Activated CD4-positive, alpha-beta T cell treated with anti-CD3 and anti-CD28 coated beads for 4 hours (primary cell): ENCODE results near the gene SLC25A26.

ENCODE experiments used
- DNase-seq, 2 donors: peaks; one replicate each; pipeline ENCODE4 v3.0.0-alpha.2; 2020

The SLC25A26 gene

DNA sequence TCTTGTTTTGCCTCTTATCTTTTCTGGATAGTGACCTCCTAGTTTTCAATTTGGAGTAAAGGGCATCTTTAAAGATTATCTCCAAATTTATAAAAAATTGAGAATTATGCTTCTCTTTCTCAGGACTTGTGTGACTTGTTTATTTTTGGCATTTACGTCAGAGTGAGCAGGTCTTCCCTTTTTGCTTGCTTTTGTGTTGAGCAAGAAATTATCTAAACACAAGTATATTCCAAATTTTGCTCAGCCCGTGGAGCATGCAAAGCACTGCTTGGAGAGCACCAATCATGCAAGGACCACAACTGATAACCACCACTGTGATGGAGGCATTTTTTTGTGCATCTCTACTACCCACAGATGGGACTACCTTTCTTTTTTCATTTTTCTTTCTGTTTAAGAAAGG lies 7.1 kb downstream of the SLC25A26 start:
- no peak for DNase-seq

DNA sequence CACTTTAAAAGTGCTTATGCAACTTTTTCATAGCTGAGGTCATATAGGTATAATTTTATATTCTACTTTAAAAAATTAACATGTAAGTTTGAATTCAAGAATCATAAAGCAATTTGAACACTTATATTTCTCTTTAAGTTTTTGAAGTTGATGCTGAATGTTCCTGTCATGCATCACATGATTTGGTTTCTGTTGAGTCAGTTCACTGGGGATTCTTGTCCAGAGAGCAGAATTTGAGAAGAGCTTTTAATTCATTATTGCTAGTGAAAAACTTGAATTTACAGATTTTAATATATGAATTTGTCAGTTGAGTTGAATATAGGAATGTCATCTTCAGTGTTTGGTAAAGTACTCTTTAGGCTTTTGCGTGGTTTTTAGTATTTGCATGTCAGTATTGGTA lies 7.9 kb downstream of the SLC25A26 start:
- no peak for DNase-seq

DNA sequence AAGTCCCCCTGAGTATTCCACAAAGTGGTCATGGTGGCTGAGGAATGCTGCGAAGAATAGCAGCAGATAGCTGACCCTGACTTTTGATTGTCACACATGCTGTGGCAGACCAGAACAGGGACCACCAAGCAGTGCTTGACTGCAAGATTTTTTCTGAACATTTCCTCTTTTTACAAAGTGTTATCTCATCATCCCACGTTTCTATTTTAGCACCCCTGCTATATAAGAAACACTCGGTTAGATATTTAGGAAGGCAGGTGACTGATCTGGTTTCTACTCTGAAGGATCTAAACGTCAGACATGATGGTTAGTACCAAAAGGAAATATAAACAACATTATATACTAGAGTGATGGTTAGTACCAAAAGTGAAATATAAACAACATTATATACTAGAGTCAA lies 9.1 kb downstream of the SLC25A26 start:
- DNase-seq, result no peak

DNA sequence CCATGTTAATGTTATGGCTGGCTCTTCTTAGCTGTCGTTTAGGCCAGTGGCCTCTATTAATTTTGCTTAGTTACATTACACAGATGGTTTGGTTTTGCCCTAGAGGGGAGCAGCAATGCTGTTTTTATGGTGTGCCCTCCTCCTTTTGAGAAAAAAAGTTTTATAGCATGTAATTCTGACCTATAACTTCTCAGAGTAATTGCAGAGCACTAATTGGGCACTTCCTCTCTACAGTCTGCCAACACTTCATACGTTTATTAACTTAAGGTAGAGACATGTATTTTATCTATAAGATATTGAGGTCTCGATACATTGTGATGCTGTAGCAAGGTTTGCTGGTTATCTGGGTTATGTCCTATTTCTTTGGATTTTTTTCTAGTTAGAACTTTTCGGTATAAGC lies 12.2 kb downstream of the SLC25A26 start:
- no peak for DNase-seq

DNA sequence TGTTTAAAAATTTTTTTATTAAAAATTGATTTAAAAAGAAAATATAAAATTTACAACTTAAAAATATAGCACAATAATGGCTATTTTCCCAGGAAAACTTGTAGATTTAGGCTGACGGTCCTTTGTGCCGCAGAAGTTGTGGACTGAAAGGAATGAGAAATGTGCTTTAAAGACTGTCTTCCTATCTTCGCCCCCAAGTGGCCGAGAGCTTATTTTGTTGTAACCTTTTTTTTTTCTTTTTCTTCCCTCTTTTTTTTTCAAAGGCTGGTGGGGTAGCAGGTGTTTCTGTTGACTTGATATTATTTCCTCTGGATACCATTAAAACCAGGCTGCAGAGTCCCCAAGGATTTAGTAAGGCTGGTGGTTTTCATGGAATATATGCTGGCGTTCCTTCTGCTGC lies 15.5 kb downstream of the SLC25A26 start:
- no peak for DNase-seq

DNA sequence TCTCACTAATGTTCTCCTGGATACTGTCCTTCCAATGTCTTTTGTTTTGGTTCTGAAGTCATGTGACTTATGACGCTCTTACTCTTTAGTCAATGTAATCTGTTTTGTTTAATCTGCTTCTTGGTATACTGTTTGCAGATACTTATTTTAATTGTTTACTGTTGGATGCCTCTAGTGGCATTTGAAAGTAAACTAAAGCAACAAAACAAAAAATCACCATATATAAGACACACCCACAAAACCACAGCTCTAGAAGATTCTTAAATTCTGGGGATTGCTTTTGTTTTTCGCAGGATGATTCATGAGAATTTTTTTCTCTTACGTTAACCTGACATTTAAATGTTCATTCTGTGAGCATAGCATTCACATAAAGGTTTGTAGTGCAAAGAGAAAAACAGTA lies 16.8 kb downstream of the SLC25A26 start:
- no peak for DNase-seq

DNA sequence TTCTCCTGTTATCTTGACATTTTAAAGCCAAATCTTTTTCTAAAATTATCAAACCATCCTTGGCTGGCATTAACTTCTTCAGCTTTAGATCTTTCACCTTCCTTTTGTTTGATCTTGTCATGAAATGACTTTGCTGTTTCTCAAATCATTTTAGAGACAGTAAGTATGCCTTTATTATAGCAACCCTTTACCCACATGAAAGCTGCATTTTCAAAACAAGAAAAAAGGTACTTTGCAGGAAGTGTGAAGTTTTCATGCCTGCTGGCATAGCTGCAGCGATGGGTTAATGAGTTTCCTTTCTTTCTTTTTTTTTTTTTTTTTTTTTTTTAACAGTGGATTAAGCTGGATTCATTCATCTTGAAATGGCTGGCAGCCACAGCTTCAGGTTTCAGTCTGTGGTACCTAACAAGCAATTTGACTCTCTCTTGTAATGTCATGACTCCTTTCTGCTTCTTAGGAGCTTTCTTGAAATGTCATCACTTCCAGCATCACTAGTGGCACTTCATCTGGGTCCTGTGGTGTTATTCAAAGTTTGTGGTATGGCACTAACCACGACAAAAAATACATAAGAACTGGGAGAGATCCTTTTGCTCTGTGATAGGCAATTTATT lies 18.8 kb downstream of the SLC25A26 start:
- DNase-seq, result no peak

DNA sequence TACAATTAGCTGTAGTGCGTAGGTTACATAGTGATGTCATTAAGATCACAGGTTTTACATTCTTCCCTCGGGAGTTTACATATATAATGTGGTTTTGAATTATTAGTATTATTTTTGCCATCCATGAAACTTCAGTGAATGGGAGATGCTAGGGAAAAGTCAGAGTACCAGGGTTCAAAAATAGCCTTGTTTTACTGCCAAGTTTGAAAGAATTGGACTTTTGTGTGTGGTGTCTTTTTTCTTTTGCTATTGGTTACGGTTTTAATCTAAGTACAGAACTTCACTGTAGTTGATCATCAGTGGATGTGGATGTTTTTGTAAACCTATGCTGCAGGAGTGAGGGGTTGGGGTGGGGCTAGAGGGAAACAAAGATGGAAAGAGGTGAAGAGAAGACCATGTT lies 20.7 kb downstream of the SLC25A26 start:
- no peak for DNase-seq

DNA sequence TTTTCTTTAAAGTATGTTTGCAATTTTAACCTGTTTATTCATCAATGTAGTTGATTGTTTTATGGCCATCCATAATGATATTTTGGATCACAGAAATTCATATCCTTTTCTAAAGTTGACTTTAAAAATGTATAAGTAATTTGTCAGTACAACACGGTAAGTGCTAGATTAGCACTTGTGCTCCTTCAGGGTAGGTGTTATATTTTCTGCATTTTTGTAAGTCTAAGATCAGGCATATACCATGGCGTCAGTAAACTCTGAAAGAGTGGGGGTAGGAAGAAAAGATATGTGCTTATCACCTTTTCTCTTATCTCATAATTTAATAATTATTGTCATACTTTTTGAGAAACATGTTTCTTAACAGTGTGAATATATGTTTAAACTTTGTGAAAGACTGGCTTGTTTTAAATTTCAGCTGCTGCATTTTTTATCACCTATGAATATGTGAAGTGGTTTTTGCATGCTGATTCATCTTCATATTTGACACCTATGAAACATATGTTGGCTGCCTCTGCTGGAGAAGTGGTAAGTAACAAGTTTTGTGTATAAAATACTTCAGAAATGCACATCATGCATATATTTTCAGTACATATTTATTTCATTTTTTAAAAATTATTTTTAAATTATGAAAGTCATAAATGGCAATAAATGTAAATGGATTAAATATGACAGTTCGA lies 22.1 kb downstream of the SLC25A26 start:
- no peak for DNase-seq

DNA sequence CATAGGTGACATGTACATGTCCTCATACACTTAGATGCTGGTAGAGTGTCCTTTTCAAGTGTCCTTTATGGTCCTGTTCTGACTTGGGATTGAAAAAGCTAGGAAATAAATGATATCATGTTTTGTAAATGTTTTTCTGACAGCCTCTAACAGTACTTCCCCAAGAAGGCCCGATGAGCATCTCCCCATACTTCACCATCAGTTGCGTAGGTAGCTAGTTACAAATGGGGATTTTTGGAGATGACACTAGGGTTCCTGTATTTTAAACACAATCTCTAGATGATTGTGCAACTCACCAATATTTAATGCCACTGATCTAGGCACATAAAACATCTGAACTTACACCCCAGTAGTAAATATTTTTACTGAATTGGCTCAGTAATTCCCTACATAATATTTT lies 27.8 kb downstream of the SLC25A26 start:
- DNase-seq, result no peak

DNA sequence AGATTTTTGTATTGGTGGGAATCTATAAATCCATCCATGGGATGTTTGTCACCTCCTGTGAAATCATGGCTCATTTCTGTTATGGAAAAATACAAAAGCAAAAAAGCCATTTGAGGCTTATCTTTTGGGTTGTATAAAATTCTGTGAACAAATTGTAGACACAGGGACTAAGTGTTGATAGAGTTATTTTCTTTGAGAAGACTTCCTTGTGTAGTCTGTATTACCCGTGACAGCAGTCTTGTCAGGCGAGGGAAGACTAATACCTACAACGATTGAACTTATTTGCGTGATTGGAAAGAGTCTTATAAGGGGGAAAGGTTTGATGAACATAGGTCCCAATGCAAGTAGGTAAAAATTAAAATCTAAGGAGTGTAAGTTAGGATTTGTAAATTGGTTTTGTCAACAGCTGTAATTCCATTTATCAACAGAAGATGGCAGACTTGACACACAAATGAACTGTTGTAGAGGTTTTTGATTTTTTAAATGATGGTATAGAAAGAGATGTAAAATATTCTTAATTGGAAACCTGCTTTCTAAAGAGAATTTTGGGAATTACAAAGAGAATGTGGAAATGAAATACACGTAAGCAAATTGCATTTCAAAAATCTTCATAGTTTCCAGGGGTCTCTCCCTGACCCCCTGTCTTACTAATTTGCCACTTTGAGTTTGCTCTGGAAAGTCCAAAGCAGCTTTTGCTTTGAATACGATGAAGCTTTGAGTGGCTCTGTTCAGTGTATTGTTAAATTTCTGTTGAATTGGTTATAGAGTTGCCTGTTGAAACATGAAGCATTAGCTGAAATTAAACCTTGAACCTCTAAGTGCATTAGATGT lies 33.2 kb downstream of the SLC25A26 start:
- no peak for DNase-seq

DNA sequence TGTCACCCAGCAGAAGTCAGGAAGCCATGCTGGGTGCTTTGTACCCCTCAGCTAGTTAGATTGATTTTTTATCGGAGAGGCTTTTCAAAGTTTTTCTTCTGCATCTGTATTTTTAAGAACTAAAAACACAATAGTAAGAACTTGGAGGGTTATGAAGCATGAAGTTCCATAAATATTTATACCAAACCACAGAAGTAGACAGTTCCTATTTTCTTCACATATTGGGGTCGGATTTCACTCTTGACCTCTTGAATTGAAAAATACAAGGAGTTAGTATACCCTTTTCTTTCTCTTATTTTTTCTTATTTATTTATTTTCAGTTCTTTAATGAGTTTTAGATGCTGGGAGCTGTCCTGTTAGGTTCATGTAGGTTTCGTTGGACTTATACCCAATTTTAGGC lies 35.1 kb downstream of the SLC25A26 start:
- DNase-seq, result no peak

DNA sequence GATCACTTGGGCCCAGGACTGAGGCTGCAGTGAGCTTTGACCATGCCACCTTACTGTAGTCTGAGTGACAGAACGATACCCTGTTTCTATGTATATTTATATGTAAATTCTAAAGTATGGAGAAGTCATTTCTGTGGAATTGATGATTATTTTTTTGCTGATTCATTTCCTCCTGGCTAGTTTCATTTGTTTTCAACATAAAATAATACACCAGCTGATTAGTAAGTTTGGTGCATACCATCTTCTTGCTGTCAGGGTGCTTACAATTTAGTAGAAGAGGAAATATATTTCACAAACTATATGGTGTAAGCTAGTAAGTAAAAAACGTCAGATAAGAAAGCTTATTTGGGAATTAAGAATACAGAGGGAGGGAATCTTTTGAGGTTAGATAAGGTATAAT lies 36.0 kb downstream of the SLC25A26 start:
- DNase-seq, result no peak

DNA sequence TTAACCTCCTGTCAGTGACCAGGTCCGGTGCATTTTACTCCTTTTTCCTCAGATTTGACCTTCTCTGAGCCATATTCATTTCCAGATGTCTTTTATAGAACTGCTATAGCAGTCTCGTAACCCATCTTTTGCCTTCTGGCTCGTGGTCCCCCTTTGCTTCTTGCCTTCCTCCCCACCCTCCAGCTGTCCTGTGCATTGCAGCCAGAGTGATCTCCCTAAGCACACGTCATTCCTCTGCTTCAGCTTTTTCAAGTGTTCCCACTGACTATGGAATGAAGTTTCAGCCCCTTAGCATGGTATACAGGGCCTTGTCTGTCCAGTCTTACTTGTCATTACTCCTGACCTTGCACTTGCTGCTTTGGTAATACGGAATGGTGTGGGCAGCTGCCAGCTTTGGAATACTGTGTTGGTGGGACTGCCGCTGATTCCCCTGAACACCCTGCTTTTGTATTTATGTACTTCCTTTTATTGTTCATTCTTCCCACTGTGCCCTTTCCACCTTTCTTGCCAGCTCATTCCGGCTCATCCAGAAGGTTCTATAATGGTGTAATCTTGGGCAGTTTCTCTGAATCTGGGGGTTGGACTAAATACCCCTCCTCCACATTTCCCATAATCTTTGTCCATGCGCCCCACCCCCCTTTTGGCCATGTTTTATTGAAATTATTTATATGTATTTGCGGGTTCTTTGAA lies 38.9 kb downstream of the SLC25A26 start:
- DNase-seq, result no peak

DNA sequence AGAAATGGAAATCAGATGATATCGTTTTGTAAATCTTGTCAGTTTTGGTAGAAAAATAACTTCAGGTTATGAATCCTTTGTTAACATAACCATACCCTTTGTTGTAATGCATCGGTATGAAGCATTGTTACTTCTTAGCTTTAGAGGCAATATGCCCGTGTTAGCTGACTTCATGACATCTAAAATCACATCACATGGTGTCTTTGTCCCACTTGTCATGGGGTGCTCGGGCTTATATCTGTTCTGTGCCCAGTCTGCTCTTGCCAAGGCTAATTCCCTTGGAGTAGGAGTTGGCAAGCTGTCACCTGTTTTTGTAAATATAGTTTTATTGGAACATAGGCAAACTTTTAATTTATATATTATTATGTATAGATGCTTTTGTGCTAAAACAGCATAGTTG lies 39.6 kb downstream of the SLC25A26 start:
- DNase-seq, result no peak

DNA sequence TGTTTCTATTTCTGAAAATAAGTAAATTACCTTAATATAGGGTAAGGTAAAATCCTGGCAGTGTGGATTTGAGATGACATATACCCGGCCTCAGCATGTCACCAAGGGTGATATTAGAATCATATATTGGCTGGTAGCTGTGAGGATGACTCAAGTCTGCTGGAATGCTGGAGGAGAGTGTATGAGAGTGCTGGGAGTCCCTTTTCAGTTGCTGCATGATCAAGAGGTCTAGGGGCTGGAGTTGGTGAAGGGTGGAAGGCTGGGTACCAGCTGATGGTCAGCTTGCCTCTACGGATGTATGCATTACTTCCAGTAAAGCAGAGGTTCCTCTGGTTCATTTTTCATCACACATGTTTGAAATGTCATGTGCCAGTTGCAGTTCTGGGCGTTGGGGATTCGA lies 40.6 kb downstream of the SLC25A26 start:
- DNase-seq, result no peak

DNA sequence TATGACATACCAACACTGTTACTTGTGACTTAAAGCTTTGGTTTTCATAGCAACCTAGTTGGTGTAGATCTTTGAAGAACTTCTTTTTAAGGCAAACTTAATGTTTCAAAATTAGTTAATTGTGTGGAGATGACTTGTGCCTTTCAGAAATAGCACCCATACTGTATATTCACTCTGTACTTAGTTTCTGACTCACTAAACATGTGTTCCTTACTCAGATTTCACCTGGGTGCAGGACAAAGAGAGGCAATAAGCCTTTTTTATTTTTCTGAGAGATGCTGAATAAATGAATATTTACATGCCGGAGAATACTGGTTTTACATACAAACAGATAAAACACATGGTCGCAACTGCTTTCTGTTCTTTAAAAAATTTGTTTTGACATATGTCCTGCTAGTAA lies 44.8 kb downstream of the SLC25A26 start:
- DNase-seq, result no peak

DNA sequence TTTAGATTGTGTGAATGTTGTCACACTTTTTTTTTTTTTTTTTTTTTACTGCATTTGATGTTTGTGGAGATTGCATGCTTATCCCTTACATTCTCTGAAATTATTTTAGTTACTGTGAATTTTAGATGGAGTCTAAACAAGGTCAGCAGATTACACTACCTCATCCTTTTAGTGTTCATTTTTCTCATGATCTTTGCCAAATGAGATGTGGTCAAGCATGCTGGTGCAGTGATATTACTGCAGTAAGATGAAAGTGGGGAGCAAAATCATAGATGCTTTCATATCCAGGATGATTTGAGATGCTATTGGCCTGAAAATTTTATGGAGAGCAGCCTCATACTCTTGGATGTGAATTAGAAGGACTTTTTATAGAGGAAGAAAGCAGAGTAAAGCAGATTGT lies 45.8 kb downstream of the SLC25A26 start:
- no peak for DNase-seq

DNA sequence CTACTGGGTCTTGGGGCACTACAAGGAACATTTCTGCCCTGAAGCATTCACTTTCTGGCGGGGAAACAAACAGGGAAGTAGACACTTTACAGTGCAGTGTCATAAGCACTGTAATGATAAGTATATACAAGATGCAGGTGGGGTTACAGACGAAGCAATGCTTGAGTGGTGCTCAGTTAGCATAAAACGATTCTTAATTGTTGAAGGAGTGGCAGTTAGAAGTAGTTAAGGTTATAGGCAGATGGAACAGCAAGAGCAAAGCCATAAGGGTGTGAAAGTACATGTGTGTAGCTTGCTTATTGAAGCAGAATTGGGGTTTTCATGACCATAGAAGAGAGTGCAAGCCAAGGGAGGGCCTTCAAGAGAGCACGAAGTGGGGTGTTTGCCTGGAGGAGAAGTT lies 46.2 kb downstream of the SLC25A26 start:
- DNase-seq, result no peak

DNA sequence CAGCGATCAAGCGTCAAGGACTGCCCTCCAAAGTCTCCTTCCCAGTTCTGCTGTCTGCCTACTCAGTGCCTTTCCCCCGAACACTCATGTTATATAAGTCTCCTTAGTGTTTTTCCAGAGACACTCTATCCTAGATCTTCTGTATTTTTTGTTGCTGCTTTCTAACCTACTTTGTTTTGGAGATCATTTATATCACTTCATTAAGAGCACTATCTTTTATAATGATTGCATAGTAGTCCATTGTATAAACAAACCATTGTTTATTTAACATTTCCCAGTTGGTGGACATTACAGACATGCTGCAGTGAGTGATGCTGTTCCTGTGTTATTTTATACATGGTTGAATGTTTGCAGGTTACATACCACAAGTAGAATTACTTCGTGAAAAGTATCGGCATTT lies 47.1 kb downstream of the SLC25A26 start:
- DNase-seq, result no peak

DNA sequence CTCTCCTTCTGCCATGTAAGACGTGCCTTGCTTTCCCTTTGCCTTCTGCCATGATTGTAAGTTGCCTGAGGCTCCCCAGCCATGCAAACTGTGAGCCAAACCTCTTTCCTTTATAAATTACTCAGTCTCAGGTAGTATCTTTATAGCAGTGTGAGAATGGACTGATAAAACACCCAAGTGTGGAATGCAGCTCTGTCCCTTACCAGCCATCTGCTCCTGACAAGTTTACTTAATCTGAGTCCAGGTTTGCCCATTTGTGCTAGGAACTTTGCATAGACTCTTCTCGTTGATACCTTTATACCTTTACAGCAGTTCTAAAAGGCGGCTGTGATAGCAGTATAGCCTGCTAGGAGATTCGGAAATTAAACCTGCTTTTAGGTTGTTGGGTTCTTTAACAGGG lies 48.1 kb downstream of the SLC25A26 start:
- DNase-seq, result no peak

DNA sequence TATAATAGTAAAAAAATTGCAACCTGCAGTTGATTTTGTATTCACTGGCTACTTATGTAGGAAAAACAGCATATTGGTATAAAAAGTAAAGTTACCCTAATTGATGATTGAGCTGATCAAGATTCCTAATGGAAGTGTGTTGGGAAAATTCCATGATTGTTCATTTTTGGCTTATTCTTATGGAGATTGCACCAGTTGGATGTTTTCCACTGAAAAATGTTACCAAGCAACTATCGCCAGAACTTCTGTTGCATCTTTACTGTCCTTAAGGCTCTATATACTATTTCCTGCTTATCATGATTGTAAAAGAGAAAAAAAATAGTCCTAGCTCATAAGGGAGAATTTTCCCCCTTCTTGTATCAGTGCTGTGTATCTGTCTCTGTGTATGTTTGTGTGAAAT lies 48.6 kb downstream of the SLC25A26 start:
- DNase-seq, result no peak

DNA sequence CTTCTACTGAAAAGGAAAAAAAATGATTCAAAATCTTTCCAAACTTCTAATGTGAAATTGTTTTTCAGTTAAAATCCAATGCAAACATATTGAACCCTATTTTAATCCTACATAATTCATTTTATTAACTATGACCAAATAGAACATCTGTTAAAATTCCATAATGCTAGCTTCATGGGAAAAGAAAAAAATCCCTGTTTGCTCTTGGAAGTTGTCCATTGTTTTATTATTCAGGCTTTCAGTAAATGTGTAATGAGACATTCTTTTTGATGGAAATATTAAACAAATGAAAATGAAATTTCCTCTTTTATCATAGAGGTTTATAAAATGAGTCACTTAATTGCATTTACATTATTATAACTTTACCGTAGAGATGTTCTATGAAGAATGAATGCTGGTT lies 49.5 kb downstream of the SLC25A26 start:
- DNase-seq, result no peak

DNA sequence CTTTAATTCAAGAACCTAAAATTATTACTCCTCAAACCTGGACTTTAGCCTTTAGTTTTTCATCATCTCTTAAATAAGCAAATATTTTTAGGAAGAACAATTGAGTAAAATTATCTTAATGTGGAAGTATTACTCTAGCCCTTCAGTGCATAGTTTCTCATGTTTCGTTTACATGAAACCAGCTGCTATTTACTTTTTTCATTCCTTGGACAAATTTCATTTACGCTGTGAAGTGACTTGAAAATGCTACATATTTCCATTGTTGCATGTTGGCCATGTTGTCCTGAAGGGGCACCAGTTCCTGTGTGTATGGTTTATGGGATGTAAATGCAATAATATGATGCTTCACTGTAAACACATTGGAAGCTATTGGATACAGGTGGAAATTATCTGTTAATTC lies 49.9 kb downstream of the SLC25A26 start:
- DNase-seq, result no peak
